HL-60/S4 (cell line): ENCODE data around the gene PBLD.

Source experiments
- in situ Hi-C: fragments of 300-500 bp; cut with MboI; formaldehyde crosslinking; loops from 2 replicates; pipeline ENCODE4 v1.14.3; 2022; ENCODE audit warnings: low sequenced_read_pairs

Gene PBLD

GRCh38 chr10:68239069-68239468 lies 93.7 kb downstream of the PBLD start:
- in situ Hi-C loops = no loop called here

DNA sequence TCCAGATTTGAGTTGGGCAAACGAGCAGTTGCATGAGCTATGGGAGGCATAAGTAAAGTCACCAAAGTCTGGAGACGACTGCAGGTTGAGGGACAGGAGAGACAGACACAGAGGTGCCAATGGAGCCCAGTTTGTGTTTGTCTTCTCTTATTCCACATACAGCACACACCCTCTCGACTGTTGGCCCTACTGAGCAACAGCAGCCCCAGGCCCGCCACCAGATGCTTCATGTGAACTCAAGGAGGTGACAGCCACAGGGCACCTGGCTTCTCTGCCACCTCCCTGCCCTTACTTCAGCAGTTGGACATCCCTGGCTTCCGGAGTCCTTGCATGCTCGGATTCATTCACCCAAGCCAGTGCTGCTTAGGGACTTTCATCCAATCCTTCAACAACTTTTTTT lies 94.4 kb downstream of the PBLD start:
- in situ Hi-C loops = no loop called here

DNA sequence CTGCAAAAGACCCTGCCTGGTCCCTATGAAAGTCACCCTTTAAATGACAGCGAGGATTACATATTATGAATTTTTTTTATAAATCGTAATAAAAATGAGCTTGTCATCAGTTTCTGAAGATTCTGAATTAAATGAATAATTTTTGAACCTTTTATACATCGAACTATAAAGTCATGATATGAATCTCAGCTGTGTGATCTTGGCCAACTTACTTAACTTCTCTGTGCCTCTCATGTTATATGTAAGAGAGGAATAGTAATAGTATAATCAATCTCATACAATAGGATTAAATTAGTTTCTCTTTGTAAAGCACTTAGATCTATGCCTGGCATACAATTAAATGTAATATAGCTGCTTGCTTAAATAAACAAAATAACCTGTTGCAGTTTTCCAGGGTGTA lies 95.6 kb downstream of the PBLD start:
- in situ Hi-C loops = no loop called here

GRCh38 chr10:68235581-68235980 lies 97.1 kb downstream of the PBLD start:
- in situ Hi-C loops = no loop called here

- in situ Hi-C loops = no loop called here
Observed at GRCh38 chr10:68235111-68235510, 97.6 kb downstream of the PBLD start.

DNA sequence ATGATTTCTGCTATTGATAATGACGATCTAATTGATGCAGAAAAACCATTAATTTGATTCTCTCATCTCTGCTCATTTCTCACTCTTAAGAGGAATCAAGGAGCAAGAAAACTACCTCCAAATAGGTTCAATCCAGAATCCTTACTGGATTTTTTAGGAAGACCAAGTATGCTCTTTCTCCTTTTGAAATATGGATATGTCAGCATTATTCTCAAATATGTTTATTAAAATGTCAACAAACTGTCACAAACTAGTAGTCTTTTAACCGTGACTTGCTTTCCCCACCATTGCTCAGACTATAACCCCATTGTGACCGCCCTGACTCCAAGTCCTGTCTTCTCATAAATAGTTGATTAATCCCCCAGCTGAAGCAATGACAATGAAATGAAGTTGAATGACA lies 99.7 kb downstream of the PBLD start:
- in situ Hi-C loops = no loop called here
